HepG2 (cell line): ENCODE measurements around the gene DOK7.

Source experiments
- GMEB1 ChIP-seq: sonication (generic); formaldehyde crosslinking; IDR thresholded peaks from 2 replicates; pipeline ENCODE4 v1.5.1; 2020; ENCODE audit warnings: missing genetic modification reagents, mild to moderate bottlenecking, borderline replicate concordance
- MED1 ChIP-seq: sonication (generic); formaldehyde crosslinking; IDR thresholded peaks from 2 replicates; pipeline ENCODE4 v1.4.0; 2020; ENCODE audit warnings: missing genetic modification reagents
- NBN ChIP-seq: fragments of 450-650 bp; conservative IDR thresholded peaks from 2 replicates; pipeline ENCODE4 v1.6.1; 2017

- TF ChIP-seq MED1 (no peak), GMEB1 (CRISPR knock-in tag) (no peak), NBN (no peak)
Observed at GRCh38 chr4:3505231-3505630, 42.1 kb downstream of the DOK7 start.
